OCI-LY3 (cell line): ENCODE data around the gene CALML6.

ENCODE experiments used
- H2AFZ ChIP-seq: fragments of 200-600, 300-600 bp; shearing (Covaris generic); 2 replicates; pipeline ENCODE4 v1.6.0; 2014; ENCODE audit warnings: antibody characterized with exemption, low read depth, low read length
- H3K27ac ChIP-seq: fragments of 200-600, 300-600 bp; sonication (generic); 2 replicates; pipeline ENCODE4 v1.5.1; 2014; ENCODE audit warnings: mild to moderate bottlenecking, low read length, moderate library complexity, mixed read lengths
- H3K27me3 ChIP-seq: fragments of 200-600, 300-600 bp; sonication (generic); 2 replicates; pipeline ENCODE4 v1.6.1; 2014; ENCODE audit warnings: low read depth, low read length, mixed read lengths
- H3K36me3 ChIP-seq: fragments of 200-600, 300-600 bp; sonication (generic); replicated peaks from 2 replicates; pipeline ENCODE3; 2014; ENCODE audit warnings: low read depth, low read length, mixed read lengths
- H3K4me1 ChIP-seq: fragments of 300-600, 200-600 bp; sonication (generic); 2 replicates; pipeline ENCODE4 v1.6.1; 2014; ENCODE audit warnings: low read length, mixed read lengths
- H3K4me2 ChIP-seq: fragments of 200-600, 300-600 bp; sonication (generic); 2 replicates; pipeline ENCODE4 v1.6.1; 2014; ENCODE audit warnings: low read length, mixed read lengths
- H3K4me3 ChIP-seq: fragments of 300-600, 200-600 bp; sonication (generic); 2 replicates; pipeline ENCODE4 v1.5.1; 2014; ENCODE audit warnings: antibody characterized with exemption, mild to moderate bottlenecking, low read length, moderate library complexity
- H3K79me2 ChIP-seq: fragments of 300-600, 200-600 bp; shearing (Covaris generic); 2 replicates; pipeline ENCODE4 v1.6.1; 2014; ENCODE audit warnings: mild to moderate bottlenecking, low read length, mixed read lengths
- H3K9ac ChIP-seq: fragments of 300-600, 200-600 bp; shearing (Covaris generic); 2 replicates; pipeline ENCODE4 v1.6.0; 2014; ENCODE audit warnings: mild to moderate bottlenecking, low read length, moderate library complexity
- H3K9me3 ChIP-seq: fragments of 200-600, 300-600 bp; shearing (Covaris generic); 2 replicates; pipeline ENCODE4 v1.6.1; 2014; ENCODE audit warnings: low read length, mixed read lengths; ENCODE audit not compliant: insufficient read depth
- H4K20me1 ChIP-seq: fragments of 200-600, 300-600 bp; sonication (generic); 2 replicates; pipeline ENCODE4 v1.6.1; 2016; ENCODE audit warnings: low read length, mixed read lengths; ENCODE audit not compliant: insufficient read depth
- EZH2phosphoT487 ChIP-seq: fragments of 200-600 bp; shearing (Covaris generic); IDR thresholded peaks from 2 replicates; pipeline ENCODE4 v1.6.1; 2018; ENCODE audit warnings: antibody characterized with exemption, mixed run types, low read depth
- TF ChIP-seq, protein P1 (sequence below): fragments of 200-600, 300-600 bp; sonication (generic); IDR thresholded peaks from 2 replicates; pipeline ENCODE4 v1.5.1; 2014; ENCODE audit warnings: antibody characterized with exemption, low read length, low read depth

CALML6 gene

DNA sequence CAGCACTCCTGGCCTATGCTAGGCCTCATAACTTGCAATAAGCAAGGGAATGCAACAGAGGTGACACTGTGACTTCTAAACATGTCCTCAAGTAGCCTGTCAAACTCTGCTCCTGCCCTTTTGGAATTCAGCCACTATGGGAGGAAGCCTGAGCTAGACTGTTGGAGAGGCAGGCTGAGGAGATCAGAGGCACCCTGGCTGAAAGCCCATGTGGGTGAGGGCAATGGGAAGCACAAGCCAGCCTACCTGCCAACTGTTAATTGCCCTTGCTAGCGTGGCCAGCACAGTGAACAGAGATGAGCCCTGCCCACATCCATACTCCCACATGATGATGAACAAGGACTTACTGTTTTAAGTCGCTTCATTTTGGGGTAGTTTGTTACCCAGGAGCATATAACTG is 41.9 kb upstream of the CALML6 start:
- Histone ChIP-seq H3K27me3 (no peaks in the 10 kb centered on the region), H3K4me2 (no peak overlapping the region), H3K4me1 (peaks cover 11% of the 10 kb centered on the region; the same call in 1 of the 2 replicates), H2AFZ (no peak overlapping the region), H3K9ac (no peak overlapping the region), H3K9me3 (no peaks in the 10 kb centered on the region), H3K4me3 (no peak overlapping the region), H3K27ac (no peak overlapping the region), H3K79me2 (peaks cover 100% of the 10 kb centered on the region), H4K20me1 (peaks cover 94% of the 10 kb centered on the region), H3K36me3 (peaks cover 35% of the 10 kb centered on the region)
- TF ChIP-seq, protein P1, sequence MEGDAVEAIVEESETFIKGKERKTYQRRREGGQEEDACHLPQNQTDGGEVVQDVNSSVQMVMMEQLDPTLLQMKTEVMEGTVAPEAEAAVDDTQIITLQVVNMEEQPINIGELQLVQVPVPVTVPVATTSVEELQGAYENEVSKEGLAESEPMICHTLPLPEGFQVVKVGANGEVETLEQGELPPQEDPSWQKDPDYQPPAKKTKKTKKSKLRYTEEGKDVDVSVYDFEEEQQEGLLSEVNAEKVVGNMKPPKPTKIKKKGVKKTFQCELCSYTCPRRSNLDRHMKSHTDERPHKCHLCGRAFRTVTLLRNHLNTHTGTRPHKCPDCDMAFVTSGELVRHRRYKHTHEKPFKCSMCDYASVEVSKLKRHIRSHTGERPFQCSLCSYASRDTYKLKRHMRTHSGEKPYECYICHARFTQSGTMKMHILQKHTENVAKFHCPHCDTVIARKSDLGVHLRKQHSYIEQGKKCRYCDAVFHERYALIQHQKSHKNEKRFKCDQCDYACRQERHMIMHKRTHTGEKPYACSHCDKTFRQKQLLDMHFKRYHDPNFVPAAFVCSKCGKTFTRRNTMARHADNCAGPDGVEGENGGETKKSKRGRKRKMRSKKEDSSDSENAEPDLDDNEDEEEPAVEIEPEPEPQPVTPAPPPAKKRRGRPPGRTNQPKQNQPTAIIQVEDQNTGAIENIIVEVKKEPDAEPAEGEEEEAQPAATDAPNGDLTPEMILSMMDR, result no peak
- TF ChIP-seq EZH2phosphoT487, result no peak

GRCh38 chr1:1874901-1875300 is 40.2 kb upstream of the CALML6 start:
- Histone ChIP-seq H3K79me2 (peaks cover 100% of the 10 kb centered on the region), H3K9ac (no peak overlapping the region), H4K20me1 (peaks cover 94% of the 10 kb centered on the region), H3K27me3 (no peaks in the 10 kb centered on the region), H2AFZ (no peak overlapping the region), H3K9me3 (no peaks in the 10 kb centered on the region), H3K4me2 (no peak overlapping the region), H3K27ac (no peak overlapping the region), H3K4me3 (no peak overlapping the region), H3K4me1 (peaks cover 4% of the 10 kb centered on the region; the same call in 1 of the 2 replicates), H3K36me3 (peaks cover 42% of the 10 kb centered on the region)
- TF ChIP-seq, protein P1, result no peak
- TF ChIP-seq EZH2phosphoT487, result no peak

GRCh38 chr1:1875932-1876331 is 39.1 kb upstream of the CALML6 start:
- Histone ChIP-seq H3K4me2 (no peak overlapping the region), H3K36me3 (peaks cover 42% of the 10 kb centered on the region), H3K27me3 (no peaks in the 10 kb centered on the region), H3K9me3 (no peaks in the 10 kb centered on the region), H3K27ac (no peak overlapping the region), H4K20me1 (peaks cover 93% of the 10 kb centered on the region), H3K4me1 (no peaks in the 10 kb centered on the region), H2AFZ (no peak overlapping the region), H3K79me2 (peaks cover 100% of the 10 kb centered on the region), H3K4me3 (no peak overlapping the region), H3K9ac (no peak overlapping the region)
- no peak for TF ChIP-seq EZH2phosphoT487
- TF ChIP-seq, protein P1, result no peak

DNA sequence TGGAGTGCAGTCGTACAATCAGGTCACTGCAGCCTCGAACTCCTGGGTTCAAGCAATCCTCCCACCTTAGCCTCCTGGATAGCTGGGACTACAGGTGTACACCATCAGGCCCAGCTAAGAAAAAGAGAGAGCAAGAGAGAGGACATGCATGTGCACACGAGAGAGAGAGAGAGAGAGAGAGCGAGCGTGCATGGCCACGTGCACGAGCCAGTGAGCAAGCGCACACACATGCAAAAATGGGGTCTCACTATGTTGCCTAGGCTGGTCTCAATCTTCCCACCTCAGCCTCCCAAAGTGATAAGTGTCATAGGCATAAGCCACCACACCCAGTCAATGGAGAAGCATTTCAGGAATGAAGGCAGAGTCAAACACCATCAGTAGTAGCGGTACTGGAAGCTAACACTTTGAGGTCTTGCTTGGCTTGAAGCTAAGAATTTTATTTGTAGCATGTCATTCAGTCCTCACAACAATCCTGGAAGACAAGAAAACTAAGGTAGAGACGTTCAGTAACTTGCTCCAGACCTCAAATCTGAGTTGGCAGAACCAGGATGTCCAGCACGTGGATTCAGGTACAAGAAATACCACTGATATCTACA is 38.6 kb upstream of the CALML6 start:
- Histone ChIP-seq H3K4me3 (no peak overlapping the region), H3K27me3 (no peaks in the 10 kb centered on the region), H2AFZ (no peak overlapping the region), H3K36me3 (peaks cover 42% of the 10 kb centered on the region), H3K9me3 (no peaks in the 10 kb centered on the region), H3K4me1 (no peaks in the 10 kb centered on the region), H3K79me2 (peaks cover 100% of the 10 kb centered on the region), H3K27ac (no peak overlapping the region), H3K9ac (no peak overlapping the region), H3K4me2 (no peak overlapping the region), H4K20me1 (peaks cover 93% of the 10 kb centered on the region)
- TF ChIP-seq, protein P1, result no peak
- TF ChIP-seq EZH2phosphoT487, result no peak
